HT1080 (cell line): Measurements from ENCODE around the gene INAFM1. TPM values are rescaled to one million over a fixed set of nuclear protein-coding genes. Genes with fewer than 3 reads are reported as not detected.
A peak's percentile ranks its signal among the peaks of the same experiment; 100 is the strongest.
"Not testable (repeated sequence)": the region's sequence is repeated elsewhere in the genome, so short reads cannot be mapped to it uniquely, and the experiment has no call there.

ENCODE experiments used
- DNase-seq: peaks from one replicate; pipeline ENCODE4 v3.0.0-alpha.2; 2015; ENCODE audit warnings: low read depth
- total RNA-seq: library from RNA; depleted of rRNA; stranded (reverse); fragments of >200 nt; shearing (Covaris generic); gene quantifications from 2 replicates; pipeline ENCODE4 v1.2.3, GENCODE V29; 2014

The INAFM1 gene
- total RNA-seq, 1 experiment from 2014 or later, result 4.0 TPM

DNA sequence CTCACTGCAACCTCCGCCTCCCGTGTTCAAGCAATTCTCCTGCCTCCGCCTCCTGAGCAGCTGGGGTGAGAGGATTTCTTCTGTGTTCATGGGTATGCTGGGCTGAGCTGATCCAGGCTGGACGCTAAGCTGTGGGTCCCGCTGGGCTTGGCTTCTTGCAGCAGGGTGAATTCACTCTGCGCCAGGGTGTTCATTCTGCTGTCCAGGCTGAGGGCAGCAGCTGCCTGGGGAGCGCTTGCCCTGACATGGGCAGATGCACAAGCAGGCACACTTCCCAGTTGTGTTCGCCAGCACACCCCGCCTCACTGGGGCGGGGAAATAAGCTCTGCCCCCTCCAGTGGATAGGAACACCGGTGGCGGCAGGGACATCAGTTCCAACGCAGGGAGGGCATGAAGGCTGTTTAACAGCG lies 7.3 kb upstream of the INAFM1 start:
- DNase-seq, result no peak

DNA sequence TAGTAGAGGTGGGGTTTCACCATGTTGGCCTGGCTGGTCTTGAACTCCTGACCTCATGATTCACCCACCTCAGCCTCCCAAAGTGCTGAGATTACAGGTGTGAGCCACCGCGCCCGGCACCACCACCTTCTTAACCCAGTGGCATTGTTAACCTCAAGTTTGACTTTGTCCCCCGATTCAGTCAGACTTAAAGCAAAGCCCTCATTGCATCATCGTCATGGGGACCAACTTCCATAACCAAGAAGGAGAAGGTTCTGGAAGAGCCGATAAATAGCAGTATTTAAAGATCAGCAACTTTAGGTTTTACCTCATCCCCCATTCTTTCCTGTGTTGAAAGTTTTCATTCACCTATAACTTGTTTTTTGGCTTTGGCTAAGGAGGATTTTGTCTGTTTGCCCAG lies 6.7 kb upstream of the INAFM1 start:
- DNase-seq, result no peak

DNA sequence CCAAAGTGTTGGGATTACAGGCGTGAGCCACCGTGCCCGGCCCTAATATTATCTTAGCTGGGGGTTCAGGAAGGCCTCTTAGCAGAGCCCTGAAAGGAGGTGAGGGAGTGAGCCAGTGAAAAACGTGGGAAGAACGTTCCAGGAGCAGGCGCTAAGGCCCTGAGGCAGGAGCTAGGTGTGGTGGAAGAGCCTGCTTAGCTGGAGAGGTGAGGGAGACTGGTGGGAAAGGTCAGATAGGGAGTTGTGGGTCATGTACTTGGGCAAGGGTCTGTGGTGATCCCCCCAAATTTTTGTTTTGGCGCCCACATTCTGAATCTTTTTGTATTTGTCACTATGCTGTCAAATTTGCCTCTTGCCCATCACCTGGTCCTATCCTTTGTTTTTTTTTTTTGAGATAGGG lies 5.1 kb upstream of the INAFM1 start:
- DNase-seq, result no peak

DNA sequence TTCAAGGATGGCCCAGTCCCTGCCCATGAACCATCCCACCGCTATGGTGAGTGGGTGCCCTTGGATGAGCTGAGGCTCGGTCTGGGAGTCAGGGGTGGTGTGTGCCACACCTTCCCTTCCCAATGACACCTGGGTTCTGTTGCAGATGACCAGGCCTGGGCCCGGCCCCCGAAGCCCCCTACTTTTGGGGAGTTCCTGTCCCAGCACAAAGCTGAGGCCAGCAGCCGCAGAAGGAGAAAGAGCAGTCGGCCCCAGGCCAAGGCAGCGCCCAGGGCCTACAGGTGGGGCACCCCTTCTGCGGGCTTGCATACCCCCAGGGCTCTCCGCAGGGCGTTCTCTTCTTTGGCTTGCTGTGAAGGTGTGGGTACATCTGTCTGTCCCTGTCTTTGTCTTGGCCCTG lies 4.3 kb upstream of the INAFM1 start:
- no peak for DNase-seq

DNA sequence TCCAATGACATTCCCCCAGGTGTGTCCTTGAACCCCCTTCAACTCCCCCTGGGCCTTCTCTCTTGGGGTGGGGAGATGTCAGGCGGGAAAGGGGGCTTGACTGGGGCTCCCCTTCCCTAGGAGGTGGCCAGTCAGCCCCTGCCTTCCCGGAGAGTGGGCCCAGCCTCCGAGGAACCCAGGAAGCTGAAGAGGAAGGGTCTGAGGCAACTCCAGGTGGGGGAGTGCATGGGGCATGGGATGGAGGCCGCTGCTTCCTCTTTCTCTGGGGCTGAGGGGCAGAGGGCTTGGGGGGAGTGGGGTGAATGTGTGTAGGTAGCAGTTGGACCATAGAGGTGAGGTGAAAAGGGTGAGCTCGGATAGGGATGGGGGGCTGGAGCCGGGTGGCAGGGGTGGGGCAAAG lies 2.7 kb upstream of the INAFM1 start:
- no peak for DNase-seq

DNA sequence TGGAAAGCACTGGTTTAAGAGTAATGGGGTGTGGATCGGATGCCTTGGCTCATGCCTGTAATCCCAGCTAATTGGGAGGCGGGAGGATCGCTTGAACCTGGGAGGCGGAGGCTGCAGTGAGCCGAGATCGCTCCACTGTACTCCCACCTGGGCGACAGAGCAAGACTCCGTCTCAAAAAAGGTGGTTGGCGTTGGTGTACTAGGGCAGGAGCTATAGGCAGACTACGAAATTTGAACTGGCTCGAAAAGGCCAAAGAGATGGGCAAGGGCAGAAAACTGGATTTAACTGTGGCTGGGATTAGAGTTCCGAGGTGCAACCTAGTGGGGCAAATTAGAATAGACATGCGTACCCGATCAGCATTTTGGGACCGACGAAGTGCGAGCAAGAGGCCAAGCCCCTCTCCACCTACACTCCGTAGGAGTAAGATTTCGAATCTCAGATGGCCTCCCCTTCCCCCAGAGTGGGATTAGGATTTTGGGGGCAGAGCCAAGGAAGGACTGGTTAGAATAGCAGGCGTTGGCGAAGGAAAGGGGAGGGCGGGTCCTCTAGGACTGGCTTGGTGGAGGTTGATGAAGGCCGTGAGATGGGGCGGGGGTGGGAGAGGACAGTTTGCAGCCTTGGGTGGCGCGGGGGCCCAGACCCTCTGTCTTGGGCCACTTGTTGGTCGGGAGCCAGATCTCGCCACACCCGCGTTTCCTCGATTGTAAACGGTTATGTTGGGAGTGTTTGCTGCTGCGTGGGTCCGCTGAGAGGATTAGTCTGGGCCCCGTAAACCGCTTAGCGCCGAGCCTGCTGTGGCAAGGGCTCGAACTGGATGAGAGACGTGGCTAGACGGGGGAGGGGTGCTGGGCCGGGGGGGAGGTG lies 2.0 kb upstream of the INAFM1 start:
- DNase-seq, result no peak

DNA sequence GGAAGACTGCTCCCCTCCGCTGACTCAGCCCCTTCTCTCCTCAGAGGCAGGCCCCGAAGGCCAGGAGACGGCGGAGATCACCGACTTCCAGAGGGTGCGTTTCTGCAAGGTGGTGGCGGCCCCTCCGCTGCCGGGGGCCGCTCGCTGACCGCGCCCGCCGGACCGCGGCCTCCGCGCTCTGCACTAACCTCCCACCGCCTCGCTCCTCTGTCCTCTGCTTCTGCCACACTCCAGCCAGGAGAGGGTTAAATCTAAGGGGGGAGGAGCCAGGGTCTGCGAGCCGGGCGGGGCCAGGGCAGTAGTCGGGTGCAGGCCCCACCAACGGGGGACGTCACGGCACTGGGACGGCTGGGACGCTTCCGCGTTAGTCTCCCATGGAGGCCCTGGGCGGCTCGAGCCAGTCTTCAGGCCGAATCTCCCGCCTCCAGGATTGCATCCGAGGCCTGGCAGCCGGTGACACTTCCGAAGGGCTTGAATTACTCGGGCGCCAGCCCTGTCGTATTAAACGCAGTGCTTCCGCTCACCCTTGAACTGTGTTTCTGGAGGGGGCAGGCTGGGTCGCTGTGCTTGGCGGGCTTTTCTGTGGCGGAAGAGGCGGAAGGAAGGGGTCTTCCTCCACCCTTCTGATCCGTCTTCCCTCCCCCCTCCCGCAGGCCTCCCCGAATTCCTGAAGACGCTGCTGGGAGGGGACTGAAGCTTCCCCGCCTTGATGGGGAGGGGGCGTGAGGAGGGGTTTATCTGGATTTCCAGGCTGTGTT lies 1.2 kb upstream of the INAFM1 start:
- peak; percentile 87 for DNase-seq

DNA sequence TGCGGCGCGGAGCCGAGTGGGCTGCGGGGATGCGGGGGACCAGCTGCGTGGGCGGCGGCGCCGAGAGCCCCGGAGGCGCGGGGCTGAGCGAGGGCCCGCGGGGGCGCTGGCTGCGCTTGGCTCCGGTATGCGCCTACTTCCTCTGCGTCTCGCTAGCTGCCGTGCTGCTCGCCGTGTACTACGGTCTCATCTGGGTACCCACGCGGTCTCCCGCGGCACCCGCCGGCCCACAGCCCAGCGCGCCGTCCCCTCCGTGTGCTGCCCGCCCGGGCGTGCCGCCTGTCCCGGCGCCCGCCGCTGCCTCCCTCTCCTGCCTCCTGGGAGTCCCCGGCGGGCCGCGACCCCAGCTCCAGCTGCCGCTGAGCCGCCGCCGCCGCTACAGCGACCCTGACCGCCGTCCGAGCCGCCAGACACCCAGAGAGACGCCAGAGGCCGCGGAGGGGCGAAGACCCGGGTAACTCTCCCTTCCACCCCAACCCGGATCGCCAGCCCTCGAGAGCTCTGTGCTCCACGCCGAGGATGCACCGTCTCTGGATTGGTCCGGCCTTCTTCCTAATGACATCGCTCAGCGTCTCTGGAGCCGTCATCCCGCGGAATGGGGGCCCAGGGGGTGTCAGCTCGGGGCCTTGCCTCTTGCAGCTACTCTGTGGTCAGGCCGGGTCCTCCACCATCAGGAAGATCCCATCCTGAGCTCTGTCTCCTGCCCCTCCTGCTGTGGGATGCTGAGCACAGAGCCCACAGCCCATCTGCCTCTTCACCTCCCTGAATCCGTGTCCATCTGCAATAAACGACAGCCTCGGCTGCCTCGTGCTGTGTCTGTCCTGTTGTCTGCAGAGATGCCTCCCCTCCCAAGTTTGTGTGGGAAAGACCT lies 441 bp downstream of the INAFM1 start:
- DNase-seq, result no peak

DNA sequence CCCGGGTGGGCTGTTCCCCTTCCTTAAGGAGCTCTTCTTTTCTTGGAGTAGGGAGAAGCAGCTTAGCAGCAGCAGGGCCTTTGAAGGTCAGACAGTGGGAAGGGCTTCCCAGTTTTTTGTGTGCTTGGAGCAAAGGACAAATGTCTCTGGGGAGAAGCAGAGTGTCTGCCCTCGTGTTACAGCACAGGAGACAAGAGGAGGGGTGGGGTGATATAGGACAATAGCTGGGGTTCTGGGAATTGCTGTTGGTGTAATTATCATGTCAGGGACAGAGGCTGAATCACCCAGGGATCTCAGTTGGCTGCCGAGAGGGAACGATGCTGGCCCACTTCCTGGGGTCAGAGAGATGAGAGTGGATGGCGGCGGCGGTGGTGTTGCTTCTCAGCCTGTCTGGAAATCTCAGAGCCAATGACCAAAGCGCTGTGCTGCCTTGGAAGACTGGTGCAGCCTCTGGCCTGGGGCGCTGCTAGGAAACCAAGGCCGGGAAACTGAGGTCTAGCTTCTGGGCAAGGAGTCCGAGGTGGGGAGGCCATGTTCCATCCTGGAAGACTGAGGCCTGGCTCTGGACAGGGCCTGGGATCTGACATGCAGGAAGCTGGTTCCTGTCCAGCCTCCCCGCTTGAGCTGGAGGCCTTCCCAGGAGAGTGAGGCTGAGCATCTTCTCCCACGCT lies 1.2 kb downstream of the INAFM1 start:
- DNase-seq, result no peak

DNA sequence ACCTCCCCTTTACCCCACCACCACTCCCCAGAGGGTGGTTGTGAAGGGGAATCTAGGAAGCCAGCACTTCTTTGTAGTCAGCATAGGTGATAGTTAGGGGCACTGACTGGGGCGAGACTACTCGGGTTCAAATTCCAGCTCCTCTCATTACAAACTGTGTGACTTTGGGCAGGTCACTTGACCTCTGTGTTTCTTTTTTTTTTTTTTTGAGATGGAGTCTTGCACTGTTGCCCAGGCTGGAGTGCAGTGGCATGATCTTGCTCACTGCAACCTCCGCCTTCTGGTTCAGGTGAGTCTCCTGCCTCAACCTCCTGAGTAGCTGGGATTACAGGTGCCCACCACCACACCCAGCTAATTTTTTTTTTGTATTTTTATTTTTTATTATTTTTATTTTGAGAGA lies 1.8 kb downstream of the INAFM1 start:
- DNase-seq, result not testable (repeated sequence)

DNA sequence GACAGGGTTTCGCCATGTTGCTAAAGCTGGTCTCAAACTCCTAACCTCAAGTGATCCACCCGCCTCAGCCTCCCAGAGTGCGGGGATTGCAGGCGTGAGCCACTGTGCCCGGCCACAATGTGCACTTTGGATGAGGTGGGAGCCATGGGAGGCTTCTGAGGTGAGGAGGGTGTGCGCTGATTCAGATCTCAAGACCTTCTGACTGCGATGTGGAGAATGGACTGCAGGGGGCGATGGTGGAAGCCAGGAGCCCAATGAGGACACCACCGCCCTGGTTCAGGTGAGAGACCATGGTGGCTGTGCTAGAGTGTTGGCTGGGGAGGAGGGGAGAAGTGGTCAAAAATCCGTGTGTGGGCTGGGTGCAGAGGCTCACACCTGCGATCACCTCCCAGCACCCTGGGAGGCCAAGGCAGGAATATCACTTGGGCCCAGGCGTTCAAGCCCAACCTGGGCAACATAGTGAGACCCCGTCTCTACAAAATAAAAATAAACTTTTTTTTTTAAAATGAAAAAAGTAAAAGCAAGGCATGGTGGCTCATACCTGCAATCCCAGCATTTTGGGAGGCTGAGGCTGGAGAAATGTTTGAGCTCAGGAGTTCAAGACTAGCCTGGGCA lies 5.6 kb downstream of the INAFM1 start:
- DNase-seq, result no peak

DNA sequence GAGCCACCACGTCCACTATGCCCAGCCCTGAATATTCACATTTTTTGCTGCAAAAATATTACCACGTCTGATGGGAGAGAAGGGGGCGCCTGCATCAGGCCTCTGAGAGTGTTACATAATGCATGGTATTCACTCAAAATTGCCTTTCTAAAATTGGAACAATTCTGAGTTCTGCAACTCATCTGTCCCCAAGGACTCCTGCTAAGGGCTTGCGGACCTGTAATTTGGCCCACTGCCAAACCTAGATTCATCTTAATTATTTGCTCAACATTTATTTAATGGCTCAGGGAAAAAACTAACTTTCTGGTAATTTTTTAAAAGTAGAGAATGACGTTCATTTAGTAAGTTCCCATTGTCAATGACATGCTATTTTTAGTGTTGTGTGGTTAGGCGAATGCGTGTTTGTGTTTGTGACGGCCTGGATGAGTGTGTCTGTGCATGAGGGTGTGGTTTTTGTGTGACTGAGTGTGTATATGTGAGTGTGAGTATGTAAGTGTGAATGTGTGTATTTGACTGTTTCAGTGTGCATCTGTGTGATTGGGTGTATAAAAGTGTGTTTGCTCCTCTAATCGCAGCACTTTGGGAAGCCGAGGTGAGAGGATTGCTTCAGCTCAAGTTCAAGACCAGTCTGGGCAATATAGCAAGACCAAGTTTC lies 8.8 kb downstream of the INAFM1 start:
- DNase-seq, result no peak

DNA sequence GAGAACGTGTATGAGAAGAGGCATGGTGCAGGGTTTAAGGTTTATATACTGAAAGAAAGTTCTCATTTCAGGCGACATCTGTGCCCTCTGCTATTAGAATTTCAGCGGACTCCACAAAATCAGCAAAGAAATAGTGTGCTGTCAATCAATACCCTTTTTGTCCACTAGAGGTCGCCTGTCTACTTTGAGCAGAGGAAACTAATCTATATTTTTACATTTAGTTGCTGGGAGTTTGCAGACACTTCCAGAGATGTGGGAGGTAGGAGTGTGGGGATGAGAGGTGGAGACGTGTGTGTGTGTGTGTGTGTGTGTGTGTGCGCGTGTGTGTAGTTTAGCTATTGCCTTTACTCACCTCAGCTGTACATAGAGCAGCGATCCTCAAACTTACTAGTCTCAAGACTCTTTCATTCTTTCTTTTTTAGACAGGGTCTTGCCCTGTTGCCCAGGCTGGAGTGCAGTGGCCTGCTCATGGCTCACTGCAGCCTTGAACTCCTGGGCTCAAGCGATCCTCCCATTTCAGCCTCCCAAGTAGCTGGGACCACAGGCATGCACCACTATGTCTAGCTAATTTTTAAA lies 9.7 kb downstream of the INAFM1 start:
- DNase-seq, result peak; percentile 48

DNA sequence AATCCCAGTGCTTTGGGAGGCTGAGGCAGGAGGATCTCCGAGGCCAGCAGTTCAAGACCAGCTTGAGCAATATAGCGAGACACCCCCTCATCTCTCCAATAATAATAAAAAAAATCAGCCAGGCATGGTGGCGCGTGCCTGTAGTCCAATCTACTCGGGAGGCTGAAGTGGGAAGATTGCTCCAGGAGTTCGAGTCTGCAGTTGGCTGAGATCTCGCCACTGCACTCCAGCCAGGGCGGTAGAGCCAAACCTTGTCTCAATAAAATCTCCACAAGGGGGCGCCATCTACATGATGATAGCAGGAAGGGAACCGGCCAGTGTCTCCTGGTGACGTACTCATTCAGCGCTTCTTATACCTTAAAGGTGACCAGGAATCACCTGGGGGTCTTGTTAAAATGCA lies 21.4 kb downstream of the INAFM1 start:
- DNase-seq, result peak; percentile 62

DNA sequence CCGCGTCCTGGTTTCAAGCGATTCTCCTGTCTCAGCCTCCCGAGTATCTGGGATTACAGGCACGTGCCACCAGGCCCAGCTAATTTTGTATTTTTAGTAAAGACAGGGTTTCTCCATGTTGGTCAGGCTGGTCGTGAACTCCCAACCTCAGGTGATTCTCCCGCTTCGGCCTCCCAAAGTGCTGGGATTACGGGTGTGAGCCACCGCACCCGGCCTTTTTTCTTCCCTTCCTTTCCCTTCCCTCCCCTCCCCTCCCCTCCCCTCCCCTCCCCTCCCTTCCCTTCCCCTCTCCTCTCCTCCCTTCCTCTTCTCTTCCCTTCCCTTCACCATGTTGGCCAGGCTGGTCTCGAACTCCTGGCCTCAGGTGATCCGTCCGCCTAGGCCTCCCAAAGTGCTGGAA lies 26.2 kb downstream of the INAFM1 start:
- not testable (repeated sequence) for DNase-seq

DNA sequence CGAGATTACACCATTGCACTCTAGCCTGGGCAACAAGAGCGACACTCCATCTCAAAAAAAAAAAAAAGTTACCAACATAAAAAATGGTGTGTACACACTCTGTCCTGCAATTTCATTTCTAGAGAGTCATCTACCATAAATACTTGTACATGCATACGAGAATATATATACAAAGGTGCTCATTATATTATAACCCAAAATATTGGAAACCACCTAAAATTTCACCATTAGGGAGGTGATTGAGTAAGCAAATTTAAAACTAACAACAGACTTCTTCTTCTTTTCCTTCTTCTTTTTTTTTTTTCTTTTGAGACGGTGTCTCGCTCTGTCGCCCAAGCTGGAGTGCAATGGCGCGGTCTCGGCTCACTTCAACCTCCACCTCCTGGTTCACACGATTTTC lies 27.6 kb downstream of the INAFM1 start:
- no peak for DNase-seq

DNA sequence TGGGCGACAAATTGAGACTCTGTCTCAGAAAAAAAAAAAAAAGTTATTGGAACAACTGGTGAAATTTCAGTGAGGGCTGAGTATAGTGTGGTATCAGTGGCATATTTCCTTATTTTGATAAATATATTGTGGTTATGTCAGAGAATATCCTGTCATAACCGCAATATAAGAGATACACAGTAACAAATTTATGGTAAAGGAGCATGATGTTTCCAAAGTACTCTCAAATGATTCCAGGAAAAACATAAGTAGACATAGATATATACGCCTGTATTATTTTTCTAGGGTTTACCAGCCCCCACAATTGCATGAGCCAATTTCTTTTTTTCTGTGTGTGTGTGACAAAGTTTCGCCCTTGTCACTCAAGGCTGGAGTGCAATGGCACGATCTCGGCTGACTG lies 29.3 kb downstream of the INAFM1 start:
- no peak for DNase-seq

DNA sequence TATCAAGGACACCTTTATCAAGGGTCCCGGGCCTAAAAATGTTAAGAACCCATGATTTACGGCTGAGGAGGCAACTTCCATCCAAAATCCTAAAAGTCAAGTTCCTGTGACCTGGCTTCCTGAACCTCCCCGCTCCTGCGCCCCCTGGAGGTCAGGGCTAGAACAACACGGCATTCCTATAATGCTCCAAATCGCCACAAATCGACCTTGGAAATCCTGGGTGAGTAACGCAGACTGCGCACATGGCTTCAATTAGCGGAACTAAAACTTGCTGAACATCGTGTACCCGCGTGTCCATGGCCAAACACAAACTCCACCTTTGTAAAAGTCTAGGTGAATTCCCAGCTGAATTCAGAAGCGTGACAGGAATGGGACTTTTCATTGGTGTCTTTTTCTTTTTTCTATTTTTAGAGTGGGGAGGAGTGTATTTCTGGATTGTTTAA lies 30.6 kb downstream of the INAFM1 start:
- peak; percentile 58 for DNase-seq

DNA sequence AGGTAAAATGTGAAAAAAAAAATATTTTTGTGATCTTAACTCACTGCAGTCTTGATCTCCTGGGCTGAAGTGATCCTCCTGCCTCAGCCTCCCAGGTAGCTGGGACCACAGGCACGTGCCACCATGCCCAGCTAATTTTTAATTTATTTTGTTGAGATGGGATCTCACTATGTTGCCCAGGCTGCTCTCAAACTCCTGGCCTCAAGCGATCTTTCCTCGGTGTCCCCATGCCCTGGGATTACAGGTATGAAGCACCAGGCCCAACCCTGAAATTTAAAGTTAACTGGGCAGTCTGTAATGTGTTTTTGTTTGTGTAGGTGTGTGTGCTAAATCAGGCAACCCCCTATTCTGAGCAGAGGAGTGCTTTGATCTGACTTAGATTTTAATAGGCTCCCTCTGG lies 31.6 kb downstream of the INAFM1 start:
- no peak for DNase-seq

DNA sequence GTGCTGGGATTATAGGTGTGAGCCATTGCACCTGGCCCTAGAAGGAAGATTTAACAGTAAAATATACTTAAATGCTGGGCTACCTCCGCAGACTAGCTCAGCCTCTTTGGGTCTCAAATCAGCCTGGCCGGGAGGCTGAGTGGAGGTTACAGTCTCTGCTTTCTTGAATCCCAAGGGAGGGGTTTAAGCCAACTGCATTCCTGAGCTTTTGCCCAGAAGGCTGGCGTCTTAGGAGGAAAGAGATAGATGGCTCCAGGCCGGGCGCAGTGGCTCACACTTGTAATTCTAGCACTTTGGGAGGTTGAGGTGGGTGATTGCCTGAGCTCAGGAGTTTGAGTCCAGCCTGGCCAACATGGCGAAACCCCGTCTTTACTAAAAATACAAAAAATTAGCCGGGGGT lies 34.4 kb downstream of the INAFM1 start:
- no peak for DNase-seq
